ENCODE results near the gene C9orf152.
"Not testable (repeated sequence)": the region's sequence is repeated elsewhere in the genome, so short reads cannot be mapped to it uniquely, and the experiment has no call there.

The C9orf152 gene

DNA sequence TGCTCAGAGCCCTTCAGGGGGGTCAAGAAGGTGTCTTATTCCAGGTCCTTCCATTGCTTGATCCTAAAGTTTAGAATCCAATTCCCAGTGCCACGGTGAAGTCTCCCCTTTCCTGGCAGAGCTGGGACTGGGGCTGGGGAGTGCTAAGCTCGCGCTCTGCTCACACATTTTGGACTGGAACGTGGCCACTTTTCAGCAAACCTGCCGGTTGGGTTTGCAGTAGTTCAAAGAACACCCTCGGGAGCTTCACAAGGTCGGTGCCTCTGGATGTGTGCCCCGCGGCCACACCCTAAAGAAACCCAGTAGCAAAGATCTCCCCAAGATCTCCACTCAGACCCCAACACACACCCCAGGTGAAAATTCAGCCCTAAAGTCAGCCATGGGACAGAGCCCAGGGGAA is at the start of gene C9orf152:
Gene C9orf152, minus strand, starts transcription at position 129 of the 400 bp plus-strand sequence. CDS start 580 bp downstream, outside the sequence.
- no peak for DNase-seq

DNA sequence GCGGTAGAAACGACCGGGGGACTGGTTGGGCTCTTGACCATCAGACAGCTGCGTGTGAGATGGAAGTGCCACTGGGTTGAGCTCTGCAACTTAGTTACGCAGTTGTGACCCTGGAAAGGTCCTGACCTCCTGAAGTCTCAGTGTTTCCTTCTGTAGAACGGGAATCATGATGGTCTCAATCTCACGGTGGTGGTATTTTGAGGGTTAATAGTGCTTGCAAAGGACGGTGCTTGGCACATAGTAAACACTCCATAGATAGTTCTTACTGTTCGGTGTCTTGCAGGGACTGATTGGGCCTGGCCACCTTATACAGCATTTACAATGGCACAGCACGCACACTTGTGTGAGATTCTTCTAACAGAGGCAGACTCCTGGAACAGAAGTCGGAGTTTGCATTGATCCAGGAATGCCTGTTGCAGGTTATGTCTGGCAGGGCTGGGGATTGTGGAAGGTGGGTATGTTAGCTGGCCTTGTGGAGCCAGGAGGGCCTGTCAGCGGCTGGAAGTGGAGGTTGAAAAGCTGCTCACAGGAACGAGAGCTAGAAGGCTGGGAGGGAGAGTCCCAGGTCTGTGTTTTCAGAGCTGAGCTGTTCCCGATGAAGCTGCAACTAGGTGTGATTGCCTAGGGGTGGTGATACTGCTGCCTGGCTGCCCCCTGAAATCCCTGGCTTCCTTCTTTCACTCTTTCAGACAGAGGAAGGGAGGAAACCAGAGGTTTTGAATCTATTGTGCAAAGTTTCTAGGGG is 49.3 kb upstream of the C9orf152 start:
- DNase-seq = no peak

GRCh38 chr9:110256380-110257096 is 48.6 kb upstream of the C9orf152 start, which contains the start of gene TXN:
TXN (minus strand) TSS chr9:110256507; CDS start chr9:110256435, 72 bp downstream.
- peak; percentile 81 for DNase-seq

DNA sequence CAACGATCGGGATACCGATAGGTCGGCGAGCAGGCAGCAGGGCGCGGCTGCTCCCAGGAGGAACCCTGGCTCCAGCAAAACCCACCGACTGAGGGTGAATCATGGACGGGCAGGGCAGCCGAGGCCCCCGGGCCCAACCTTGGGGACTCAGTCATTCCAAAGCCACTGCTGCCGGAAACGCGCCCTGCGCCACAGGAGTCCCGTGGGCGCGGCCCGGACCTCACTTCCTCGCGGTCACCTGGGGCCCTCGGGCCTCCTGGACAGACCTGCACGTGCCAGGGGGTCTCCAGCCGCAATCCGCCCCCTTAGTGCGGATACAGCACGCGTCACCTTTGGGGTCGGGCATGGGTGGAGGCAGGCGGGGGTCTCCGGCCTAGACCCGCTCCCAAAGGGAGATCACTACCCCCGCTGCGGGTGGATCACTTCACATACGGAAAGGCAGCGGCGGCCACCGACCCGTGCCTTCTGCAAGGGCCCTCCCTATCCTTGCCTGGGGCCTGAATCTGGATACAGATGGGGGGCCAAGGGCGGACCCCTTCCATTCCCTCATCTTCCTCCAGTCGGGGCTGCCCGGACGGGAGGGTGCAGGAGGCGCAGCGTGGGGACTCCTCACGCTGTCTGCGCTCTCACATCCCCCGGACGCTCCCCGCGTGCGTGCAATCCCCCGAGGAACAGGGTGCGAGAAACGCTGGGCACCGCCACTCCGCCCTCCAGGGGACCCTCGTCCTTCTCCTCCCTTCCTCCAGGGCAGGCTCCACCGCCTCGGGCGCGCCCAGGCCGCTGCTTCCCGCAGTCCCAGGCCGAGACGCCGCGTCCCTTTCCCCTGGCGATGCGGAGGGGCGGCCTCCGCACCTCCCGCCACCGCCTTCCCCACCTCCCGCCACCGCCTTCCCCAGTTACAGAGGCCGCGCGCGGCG is 47.8 kb upstream of the C9orf152 start:
- peak; percentile 33 for DNase-seq

- DNase-seq = no peak
Measured at GRCh38 chr9:110255034-110255462, 47.1 kb upstream of the C9orf152 start.

GRCh38 chr9:110254500-110254899 is 46.5 kb upstream of the C9orf152 start:
- DNase-seq = no peak

DNA sequence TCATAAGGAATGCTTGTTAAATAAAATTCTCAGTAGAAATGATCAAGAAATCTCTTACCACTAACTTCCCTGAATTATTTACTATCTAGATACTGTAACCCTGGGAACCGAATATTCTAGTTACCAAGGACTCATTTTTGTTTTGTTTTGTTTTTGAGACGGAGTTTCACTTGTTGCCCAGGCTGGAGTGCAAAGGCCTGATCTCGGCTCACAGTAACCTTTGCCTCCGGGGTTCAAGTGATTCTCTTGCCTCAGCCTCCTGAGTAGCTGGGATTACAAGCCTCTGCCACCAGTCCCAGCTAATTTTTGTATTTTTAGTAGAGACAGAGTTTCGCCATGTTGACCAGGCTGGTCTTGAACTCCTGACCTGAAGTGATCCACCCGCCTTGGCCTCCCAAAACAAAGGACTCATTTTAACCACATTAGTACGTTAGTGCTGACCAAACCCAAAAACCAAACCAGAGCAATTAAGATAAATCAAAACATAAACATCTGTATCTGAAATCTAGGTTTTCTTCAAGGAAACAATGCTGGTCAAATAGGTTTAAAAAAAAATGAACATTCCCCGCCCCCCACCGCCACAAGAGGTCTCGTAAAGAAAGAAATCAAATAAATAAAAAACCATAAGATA is 44.7 kb upstream of the C9orf152 start:
- DNase-seq = no peak

DNA sequence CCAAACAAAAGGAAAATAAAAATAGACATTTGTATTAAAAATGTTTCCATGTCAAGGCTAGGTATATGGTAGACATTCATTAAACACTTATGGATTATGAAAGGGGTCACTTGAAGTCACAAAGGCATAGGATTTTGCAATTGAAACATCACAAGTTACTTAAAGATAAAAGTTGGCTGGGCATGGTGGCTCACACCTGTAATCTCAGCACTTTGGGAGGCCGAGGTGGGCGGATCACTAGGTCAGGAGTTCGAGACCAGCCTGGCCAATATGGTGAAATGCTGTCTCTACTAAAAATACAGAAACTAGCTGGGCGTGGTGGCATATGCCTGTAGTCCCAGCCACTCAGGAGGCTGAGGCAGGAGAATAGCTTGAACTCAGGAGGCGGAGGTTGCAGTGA is 43.8 kb upstream of the C9orf152 start:
- not testable (repeated sequence) for DNase-seq

DNA sequence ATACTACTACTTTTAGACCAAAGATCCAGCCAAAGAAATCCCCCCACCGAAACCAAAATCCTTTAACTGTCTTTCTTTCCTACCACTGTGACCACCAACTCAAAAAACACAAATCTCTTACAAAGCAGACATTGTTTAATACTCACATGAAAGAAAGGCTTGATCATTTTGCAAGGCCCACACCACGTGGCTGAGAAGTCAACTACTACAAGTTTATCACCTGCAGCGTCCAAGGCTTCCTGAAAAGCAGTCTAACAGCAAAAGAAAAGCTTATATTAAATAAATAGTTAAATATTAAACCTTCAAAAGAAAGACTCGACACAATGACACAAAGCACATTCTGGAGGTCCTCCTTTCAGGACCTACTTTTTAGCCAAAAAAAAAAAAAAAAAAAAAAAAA is 43.3 kb upstream of the C9orf152 start:
- DNase-seq = no peak

- DNase-seq = no peak
Measured at GRCh38 chr9:110249603-110250002, 41.6 kb upstream of the C9orf152 start.

- DNase-seq = no peak
Measured at GRCh38 chr9:110248361-110248760, 40.4 kb upstream of the C9orf152 start.

DNA sequence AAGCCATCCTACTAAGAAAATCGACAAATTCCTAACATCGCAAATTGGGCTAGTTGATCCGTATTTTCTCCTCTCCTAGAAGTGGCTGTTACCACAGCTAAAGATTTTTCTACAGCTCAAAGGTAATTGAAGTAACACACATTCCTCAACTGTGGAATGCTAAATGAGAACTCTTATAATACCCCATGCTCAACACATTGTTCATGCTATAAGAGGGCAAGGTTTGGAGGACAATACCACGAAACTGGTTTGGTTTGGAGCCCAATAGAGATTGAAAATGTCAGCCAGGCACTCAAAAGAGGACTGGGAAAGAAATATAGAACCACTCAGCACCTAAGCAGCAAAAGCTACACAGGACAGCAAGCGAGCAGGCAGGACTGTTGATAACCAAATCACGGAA is 38.3 kb upstream of the C9orf152 start:
- no peak for DNase-seq

DNA sequence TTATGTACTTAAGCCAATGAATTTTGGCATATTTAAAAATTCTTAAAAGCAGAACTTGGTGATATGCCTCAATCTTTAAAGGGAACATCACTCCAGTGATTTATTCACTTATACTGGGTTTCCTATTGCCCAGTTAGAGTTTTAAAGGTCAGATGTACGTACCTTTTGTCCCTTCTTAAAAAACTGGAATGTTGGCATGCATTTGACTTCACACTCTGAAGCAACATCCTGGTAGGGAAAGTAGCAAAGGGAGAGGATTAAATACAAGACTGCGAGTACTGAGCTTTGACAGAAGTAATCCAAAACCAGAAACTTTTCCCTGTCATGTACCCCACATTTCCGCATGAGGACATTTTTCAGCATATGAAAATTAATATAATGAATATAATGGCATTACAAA is 36.7 kb upstream of the C9orf152 start:
- DNase-seq = no peak

DNA sequence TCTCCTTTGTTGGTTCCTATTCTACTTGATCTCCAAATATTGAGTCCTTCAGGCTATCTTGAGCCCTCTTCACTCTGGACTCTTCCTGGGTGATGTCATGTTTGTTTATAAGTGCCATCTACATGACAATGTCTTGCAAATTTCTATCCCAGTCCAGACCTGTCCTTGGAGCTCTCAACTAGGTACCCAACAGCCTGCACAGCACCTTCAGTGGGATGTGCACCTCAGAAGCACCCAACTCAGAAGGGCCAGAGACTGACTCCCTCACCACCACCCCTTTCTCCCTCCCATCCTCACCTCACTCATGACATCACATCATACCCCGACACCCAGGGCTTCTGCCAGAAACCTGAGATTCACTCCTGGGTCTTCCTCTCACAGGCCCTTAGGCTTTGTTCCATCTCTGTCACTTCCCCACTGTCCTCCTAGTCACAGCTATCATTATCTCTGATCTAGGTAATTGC is 33.9 kb upstream of the C9orf152 start:
- DNase-seq = no peak

DNA sequence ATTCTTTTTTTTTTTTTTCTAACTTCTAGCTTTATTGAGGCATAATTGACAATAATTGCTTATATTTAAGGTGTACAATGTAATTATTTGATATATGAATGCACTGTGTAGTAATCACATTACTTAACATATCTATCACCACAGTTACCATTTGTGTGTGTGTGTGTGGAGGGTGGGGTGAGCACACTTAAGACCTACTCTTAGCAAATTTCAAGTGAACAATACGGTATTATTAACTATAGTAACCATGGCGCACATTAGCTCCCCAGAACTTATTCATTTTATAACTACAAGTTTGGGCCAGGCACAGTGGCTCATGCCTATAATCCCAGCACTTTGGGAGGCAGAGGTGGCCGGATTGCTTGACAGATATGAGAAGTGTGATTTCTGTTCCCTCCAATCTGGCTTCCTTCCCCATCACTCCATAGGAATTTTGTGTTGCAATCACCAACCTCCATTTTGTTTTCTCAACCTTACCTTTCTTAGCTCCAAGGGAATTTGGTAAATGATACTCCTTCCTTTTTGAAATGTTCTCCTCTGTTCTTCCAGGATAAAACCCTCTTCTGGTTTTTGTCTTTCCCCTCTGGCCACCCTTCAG is 33.4 kb upstream of the C9orf152 start:
- DNase-seq = peak; percentile 63

DNA sequence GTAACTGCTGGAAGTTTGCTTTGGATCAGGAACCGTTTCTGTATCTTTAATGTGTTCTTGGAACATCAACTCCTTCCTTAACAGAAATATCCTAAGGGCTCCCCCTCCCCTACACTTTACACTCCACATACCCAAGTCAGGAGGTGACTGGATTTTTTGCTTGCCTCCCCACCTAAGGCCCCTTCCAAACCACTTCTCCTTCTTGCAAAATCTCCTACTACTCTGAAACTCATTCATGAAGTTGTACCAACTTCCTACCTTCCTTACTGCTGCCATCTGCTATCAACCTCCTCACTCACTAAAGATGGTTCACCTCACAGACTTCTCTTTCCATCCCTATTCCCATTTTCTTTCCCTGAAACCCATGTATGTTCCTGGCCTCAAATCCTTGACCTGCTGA is 32.2 kb upstream of the C9orf152 start:
- no peak for DNase-seq

- DNase-seq = no peak
Measured at GRCh38 chr9:110228321-110228720, 20.4 kb upstream of the C9orf152 start.

GRCh38 chr9:110224583-110224982 is 16.6 kb upstream of the C9orf152 start:
- no peak for DNase-seq

GRCh38 chr9:110220809-110221208 is 12.8 kb upstream of the C9orf152 start:
- no peak for DNase-seq

- DNase-seq = no peak
Measured at GRCh38 chr9:110217656-110218099, 9.7 kb upstream of the C9orf152 start.

DNA sequence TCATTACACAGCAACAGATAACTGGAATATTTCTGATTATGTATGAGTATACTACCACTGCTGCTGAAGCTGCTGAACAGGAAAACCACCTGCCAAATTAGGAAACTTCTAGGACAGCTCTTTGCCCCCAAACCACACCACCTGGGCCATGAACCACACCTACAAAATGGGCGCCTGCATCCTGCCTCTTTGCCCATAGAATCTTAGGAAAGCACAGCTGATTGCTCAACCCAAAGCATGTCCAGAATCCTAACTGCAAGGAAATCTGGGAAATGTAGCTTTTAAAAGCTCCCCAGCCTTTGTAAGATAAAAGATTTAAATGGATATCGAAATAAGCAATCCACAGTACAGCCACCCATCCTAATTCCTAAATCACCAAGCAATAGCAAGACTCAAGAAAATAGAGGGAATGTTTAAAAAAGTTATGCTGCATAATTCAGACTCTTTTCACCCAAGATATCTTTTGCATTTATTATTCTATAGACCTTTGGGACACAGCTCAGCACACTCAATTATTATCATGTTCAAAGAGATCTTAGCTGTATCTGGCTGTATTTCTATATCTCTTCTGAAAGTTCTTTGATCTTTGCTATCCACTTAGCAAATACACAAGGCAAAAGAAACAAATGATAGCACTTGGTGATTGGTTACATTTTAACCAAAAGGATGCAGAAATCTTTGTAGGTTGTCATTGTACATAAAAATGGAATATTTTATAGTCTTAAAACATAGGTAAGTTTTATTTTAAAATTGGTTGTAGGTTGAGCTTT is 6.8 kb upstream of the C9orf152 start:
- DNase-seq = no peak
